NB4 (cell line): Measurements from ENCODE around the gene NRXN3.

Experiments
- DNase-seq: peaks from one replicate; pipeline ENCODE4 v3.0.0; 2010; ENCODE audit warnings: low read depth
- H3K4me3 ChIP-seq: one replicate; pipeline ENCODE4 v1.5.1; 2011; ENCODE audit warnings: mild to moderate bottlenecking, low read depth, low read length, moderate library complexity
- MYC ChIP-seq: IDR thresholded peaks from 2 replicates; pipeline ENCODE4 v1.6.1; 2011; ENCODE audit warnings: low read depth, low read length
- POLR2A ChIP-seq: IDR thresholded peaks from 2 replicates; pipeline ENCODE4 v1.6.1; 2011; ENCODE audit warnings: mild to moderate bottlenecking; ENCODE audit not compliant: insufficient read length; ENCODE audit errors: extremely low read depth
- TF ChIP-seq, protein P1 (sequence below): IDR thresholded peaks from 2 replicates; pipeline ENCODE4 v1.6.1; 2011; ENCODE audit warnings: low read depth, low read length
- TF ChIP-seq, protein P2 (sequence below): IDR thresholded peaks from one replicate; pipeline ENCODE4 v1.5.1; 2012; ENCODE audit warnings: low read depth, low read length

NRXN3 gene

DNA sequence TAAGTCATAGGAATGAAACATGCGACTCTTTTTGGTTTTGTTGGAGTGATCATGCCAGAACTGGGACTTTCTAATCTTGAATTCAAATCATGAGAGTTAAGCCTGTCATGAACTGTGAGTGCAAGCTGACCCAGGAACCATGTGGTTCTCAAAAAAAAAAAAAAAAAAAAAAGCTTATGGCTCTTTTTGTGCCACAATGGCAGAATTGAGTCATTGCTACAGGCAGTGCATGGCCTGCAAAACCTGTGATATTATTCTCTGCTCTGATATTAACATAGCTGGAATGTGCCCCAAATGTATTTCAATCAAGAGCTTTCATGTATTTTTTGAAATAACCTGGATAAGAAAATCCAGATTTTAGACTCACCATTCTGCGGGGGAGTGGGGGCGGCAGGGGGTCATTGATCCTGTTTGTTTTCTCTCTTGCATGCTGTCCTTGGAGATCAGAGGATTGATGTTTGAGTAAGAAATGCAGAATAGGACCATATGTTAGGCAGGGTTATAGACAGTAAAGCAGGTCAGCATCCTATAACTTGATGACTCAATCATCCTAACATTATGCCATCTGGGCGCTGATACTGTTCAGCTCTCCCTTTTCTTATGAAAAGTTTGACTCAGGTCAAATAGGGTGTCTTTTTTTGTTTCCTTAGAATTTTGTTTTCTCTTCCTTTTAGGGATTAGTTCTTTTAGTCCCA is 1243.7 kb downstream of the NRXN3 start:
- H3K4me3 ChIP-seq, result no peak overlapping the region
- TF ChIP-seq, protein P1, sequence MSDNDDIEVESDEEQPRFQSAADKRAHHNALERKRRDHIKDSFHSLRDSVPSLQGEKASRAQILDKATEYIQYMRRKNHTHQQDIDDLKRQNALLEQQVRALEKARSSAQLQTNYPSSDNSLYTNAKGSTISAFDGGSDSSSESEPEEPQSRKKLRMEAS, result no peak
- TF ChIP-seq, protein P2, sequence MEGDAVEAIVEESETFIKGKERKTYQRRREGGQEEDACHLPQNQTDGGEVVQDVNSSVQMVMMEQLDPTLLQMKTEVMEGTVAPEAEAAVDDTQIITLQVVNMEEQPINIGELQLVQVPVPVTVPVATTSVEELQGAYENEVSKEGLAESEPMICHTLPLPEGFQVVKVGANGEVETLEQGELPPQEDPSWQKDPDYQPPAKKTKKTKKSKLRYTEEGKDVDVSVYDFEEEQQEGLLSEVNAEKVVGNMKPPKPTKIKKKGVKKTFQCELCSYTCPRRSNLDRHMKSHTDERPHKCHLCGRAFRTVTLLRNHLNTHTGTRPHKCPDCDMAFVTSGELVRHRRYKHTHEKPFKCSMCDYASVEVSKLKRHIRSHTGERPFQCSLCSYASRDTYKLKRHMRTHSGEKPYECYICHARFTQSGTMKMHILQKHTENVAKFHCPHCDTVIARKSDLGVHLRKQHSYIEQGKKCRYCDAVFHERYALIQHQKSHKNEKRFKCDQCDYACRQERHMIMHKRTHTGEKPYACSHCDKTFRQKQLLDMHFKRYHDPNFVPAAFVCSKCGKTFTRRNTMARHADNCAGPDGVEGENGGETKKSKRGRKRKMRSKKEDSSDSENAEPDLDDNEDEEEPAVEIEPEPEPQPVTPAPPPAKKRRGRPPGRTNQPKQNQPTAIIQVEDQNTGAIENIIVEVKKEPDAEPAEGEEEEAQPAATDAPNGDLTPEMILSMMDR, result no peak
- TF ChIP-seq MYC (no peak), POLR2A (no peak)
- no peak for DNase-seq

DNA sequence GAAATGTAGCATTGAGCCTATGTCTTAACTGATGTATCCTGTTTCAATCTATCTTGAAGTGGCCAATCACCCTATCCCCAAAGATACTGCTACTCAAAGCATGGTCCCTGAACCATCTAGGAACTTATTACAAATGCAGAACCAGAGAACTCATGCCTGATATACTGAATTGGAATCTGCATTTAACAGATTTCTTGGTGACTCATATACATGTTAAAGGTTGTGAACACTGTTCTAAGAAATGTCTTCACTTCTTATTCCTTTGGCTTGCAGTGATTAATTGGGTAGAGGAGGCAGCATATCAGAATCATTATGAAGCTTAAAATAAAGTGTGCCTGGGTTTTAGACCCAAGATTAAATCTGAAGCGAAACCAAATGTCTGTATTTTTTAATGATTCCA is 1245.6 kb downstream of the NRXN3 start:
- DNase-seq, result no peak

DNA sequence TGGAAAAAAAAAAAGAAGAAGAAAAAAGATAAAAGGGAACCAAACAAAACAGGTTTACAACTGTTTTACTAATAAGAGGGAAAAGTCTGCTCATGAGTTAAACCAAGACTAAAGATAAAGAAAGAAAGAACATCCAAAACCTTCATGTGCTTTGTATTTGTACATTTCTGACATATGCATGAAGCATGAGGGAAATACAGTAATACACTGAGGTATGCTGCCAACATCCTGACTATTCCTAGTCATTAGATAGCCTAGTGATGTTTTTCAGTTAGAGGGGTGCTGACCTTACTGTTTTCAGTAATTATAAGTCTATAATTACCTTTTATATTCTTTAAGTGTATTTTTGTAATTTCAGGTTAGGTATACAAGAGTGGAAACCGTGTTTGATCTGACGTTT is 1247.8 kb downstream of the NRXN3 start:
- no peak for DNase-seq
- TF ChIP-seq POLR2A (no peak), MYC (no peak)
- TF ChIP-seq, protein P2, result no peak
- TF ChIP-seq, protein P1, result no peak
- no peak overlapping the region for H3K4me3 ChIP-seq

More for the DNA sequence above, 1245.6 kb downstream of the NRXN3 start:
- TF ChIP-seq, protein P2, result no peak
- TF ChIP-seq POLR2A, result no peak
- no peak for TF ChIP-seq MYC
- TF ChIP-seq, protein P1, result no peak
- H3K4me3 ChIP-seq, result no peak overlapping the region

DNA sequence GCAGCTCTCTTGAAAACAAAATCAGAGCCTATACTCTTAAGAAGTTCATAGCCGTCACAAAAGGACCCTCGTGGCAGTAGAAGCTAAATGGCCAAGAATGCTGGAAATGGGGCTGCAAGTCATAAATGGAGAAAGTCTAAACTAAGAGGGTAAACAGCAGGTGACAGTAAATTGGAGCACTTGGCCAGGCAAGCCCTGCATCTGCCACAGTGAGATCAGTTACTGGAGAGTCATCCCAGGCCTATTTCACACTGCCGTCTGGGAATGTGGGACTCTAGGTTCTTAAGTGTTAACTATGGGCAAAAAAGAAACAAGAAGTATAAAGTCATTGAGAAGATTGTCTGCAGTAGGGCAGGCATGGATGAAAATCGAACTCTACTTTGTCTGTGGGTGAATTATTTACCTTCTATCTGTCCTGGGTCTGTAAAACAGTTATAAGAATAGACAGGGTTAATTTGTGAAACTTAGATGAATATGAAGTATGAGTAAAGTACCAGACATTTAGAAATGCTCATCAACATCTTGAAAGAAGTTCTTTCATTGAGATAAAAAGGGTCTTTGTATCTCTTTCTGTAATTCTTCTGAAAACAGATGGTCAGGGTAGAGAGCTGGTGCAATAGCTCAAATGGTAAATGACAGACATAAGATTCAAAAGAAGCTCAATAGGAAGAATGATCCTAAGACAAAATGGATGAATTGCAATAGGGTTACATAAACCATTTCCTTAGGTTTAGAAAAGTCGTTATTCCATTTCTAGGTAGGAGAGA is 1248.7 kb downstream of the NRXN3 start:
- TF ChIP-seq, protein P1, result no peak
- TF ChIP-seq, protein P2, result no peak
- TF ChIP-seq MYC (no peak), POLR2A (no peak)
- no peak overlapping the region for H3K4me3 ChIP-seq
- no peak for DNase-seq

DNA sequence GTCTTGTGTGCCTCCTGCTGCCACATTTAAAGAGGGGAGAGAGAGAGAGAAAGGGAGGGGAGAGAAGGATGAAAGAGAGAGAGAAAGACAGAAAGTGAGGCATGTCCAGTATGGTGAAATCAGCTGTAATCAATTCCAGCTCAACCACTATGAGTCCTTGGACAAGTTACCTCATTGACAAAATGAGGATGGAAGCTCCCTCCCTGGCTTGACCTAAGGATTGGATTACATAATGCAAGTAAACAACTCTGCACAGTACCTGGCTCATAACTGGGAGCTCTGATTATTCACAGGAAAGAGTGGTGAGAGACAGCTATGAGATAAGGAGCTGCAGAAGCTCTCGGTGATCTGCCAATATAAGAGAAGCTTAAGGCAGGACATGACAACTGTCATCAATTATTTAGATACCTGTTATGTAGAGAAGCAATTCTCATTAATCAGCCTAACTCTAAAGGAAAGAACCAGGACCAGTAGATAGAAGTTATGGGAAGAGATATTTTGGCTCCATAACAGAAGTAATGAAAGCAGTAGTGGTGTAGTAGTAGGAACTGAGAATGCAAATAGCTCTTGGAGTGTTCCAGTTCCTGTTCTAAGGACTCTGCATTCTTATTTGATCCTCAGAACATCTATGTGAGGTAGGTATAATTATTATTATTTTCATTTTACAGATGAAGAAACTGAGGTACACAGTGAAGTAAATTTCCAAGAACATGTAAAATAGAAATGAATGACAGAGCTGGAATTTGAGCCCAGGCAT is 1249.6 kb downstream of the NRXN3 start:
- no peak overlapping the region for H3K4me3 ChIP-seq
- no peak for DNase-seq
- TF ChIP-seq MYC (no peak), POLR2A (no peak)
- TF ChIP-seq, protein P2, result no peak
- TF ChIP-seq, protein P1, result no peak
